IMR-90 (cell line): ENCODE data around the gene NNT.

Source experiments
- BHLHE40 ChIP-seq: fragments of 150-350 bp; IDR thresholded peaks from 2 replicates; pipeline ENCODE4 v1.6.1; 2016; ENCODE audit warnings: mild to moderate bottlenecking, low read depth, low read length
- CEBPB ChIP-seq: IDR thresholded peaks from 2 replicates; pipeline ENCODE4 v1.6.1; 2012; ENCODE audit warnings: low read depth, low read length, improper control_type of control experiment
- FOS ChIP-seq: fragments of 150-350 bp; IDR thresholded peaks from 2 replicates; pipeline ENCODE4 v1.6.1; 2016; ENCODE audit warnings: low read depth, low read length
- POLR2A ChIP-seq: IDR thresholded peaks from 2 replicates; pipeline ENCODE4 v1.6.1; 2012; ENCODE audit warnings: mild to moderate bottlenecking, low read depth, low read length
- RAD21 ChIP-seq: IDR thresholded peaks from 2 replicates; pipeline ENCODE4 v1.6.1; 2012; ENCODE audit warnings: low read length, improper control_type of control experiment
- RCOR1 ChIP-seq: IDR thresholded peaks from 2 replicates; pipeline ENCODE4 v1.6.1; 2012; ENCODE audit warnings: mild to moderate bottlenecking, low read length, improper control_type of control experiment; ENCODE audit not compliant: insufficient replicate concordance
- RFX5 ChIP-seq: IDR thresholded peaks from 2 replicates; pipeline ENCODE4 v1.8.0; 2012; ENCODE audit warnings: low read depth, mild to moderate bottlenecking, low read length, moderate library complexity
- SMC3 ChIP-seq: fragments of 150-350 bp; IDR thresholded peaks from 2 replicates; pipeline ENCODE4 v1.6.1; 2016; ENCODE audit warnings: low read depth, mild to moderate bottlenecking, antibody characterized with exemption, low read length, moderate library complexity
- USF2 ChIP-seq: fragments of 150-350 bp; IDR thresholded peaks from 2 replicates; pipeline ENCODE4 v1.6.1; 2017; ENCODE audit warnings: mild to moderate bottlenecking, antibody characterized with exemption, low read length, low read depth
- TF ChIP-seq, protein P1 (sequence below): conservative IDR thresholded peaks from 2 replicates; pipeline ENCODE4 v1.5.1; 2012; ENCODE audit warnings: mild to moderate bottlenecking, low read depth, low read length, improper control_type of control experiment

DNA sequence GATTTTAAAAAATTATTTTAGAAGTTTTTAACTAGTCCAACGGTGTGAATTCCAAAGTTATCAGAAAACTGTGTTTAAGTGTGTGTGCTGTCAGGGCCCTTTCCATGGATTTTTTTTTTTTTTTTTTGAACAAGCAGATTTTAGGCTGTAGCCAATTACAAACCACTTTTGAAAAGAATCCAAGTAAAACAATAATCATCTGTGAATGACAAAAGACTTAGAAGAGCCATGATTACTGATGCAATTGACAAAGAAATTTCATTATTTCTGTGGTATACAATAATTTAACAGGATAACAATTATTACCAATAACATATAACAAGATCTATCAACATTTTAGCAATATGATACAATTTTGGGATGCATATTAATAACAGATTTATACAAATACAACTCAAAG is 29.9 kb upstream of the NNT start:
- TF ChIP-seq, protein P1, sequence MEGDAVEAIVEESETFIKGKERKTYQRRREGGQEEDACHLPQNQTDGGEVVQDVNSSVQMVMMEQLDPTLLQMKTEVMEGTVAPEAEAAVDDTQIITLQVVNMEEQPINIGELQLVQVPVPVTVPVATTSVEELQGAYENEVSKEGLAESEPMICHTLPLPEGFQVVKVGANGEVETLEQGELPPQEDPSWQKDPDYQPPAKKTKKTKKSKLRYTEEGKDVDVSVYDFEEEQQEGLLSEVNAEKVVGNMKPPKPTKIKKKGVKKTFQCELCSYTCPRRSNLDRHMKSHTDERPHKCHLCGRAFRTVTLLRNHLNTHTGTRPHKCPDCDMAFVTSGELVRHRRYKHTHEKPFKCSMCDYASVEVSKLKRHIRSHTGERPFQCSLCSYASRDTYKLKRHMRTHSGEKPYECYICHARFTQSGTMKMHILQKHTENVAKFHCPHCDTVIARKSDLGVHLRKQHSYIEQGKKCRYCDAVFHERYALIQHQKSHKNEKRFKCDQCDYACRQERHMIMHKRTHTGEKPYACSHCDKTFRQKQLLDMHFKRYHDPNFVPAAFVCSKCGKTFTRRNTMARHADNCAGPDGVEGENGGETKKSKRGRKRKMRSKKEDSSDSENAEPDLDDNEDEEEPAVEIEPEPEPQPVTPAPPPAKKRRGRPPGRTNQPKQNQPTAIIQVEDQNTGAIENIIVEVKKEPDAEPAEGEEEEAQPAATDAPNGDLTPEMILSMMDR = no peak
- TF ChIP-seq POLR2A = no peak
- no peak for TF ChIP-seq RFX5
- TF ChIP-seq CEBPB = no peak
- no peak for TF ChIP-seq RAD21
- TF ChIP-seq SMC3 = no peak
- TF ChIP-seq FOS = no peak
- no peak for TF ChIP-seq USF2
- TF ChIP-seq BHLHE40 = no peak
- no peak for TF ChIP-seq RCOR1
